ENCODE results near the gene PARP4.

PARP4 gene

DNA sequence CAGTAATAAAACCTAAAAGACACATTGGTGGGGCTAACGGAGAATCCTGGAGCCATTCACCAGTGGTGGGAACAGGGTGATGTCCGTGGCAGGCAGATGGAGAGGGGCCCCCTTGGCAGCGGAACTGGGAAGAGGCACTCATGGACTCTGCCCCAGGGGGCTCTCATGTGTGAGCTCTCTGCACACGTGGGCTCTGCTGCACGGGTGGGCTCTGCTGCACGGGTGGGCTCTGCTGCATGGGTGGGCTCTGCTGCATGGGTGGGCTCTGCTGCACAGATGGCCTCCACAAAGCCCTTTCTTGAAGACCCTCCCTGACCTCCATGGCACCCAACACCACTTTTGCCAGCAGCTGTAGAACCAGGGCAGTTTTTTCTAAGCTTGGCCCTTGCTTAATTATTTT lies 52.3 kb downstream of the PARP4 start:
- no peak overlapping the region for H3K4me3 ChIP-seq (ENCODE audit: control insufficient read depth, low read depth, low read length)
- no peak for TF ChIP-seq CTCF (IDR thresholded peaks at IDR 0.05; ENCODE audit: control insufficient read depth, insufficient read depth, low read depth, low read length, missing control alignments)
- DNase-seq (ENCODE audit: low read depth): no peak

GRCh38 chr13:24459726-24460125 lies 52.9 kb downstream of the PARP4 start:
- no peak for TF ChIP-seq CTCF (IDR thresholded peaks at IDR 0.05; ENCODE audit: control insufficient read depth, insufficient read depth, low read depth, low read length, missing control alignments)
- DNase-seq (ENCODE audit: low read depth): no peak
- H3K4me3 ChIP-seq (ENCODE audit: control insufficient read depth, low read depth, low read length): no peak overlapping the region

- peak; percentile 53 for DNase-seq (ENCODE audit: low read depth)
Measured at GRCh38 chr13:24459234-24459633, 53.3 kb downstream of the PARP4 start.

GRCh38 chr13:24458736-24459135 lies 53.8 kb downstream of the PARP4 start:
- no peak overlapping the region for H3K4me3 ChIP-seq (ENCODE audit: control insufficient read depth, low read depth, low read length)
- DNase-seq (ENCODE audit: low read depth): no peak
- TF ChIP-seq CTCF (IDR thresholded peaks at IDR 0.05; ENCODE audit: control insufficient read depth, insufficient read depth, low read depth, low read length, missing control alignments): no peak

More at GRCh38 chr13:24459234-24459633, 53.3 kb downstream of the PARP4 start:
- TF ChIP-seq CTCF (IDR thresholded peaks at IDR 0.05; ENCODE audit: control insufficient read depth, insufficient read depth, low read depth, low read length, missing control alignments): no peak
- H3K4me3 ChIP-seq (ENCODE audit: control insufficient read depth, low read depth, low read length): no peak overlapping the region

GRCh38 chr13:24456396-24456795 lies 56.2 kb downstream of the PARP4 start:
- TF ChIP-seq CTCF (IDR thresholded peaks at IDR 0.05; ENCODE audit: control insufficient read depth, insufficient read depth, low read depth, low read length, missing control alignments): no peak
- H3K4me3 ChIP-seq (ENCODE audit: control insufficient read depth, low read depth, low read length): no peak overlapping the region
- DNase-seq (ENCODE audit: low read depth): no peak

DNA sequence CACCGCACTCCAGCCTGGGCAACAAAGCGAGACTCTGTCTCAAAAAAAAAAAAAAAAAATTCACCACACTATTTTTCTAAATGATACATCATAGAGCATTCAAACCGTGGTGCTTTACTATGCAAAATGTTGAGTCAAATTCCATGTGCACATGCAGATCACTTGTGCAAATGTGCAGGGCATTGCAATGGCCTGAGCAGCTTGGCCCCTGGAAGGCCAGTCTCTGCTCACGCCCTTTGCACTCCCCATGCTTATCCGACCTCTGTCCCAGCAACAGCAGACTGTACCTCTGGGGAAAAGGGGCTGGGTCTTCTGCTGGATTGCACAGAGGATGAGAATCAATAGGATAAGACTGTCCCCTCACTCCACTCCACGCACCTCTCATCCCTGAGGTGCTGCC lies 58.5 kb downstream of the PARP4 start:
- no peak overlapping the region for H3K4me3 ChIP-seq (ENCODE audit: control insufficient read depth, low read depth, low read length)
- no peak for DNase-seq (ENCODE audit: low read depth)
- TF ChIP-seq CTCF (IDR thresholded peaks at IDR 0.05; ENCODE audit: control insufficient read depth, insufficient read depth, low read depth, low read length, missing control alignments): no peak

DNA sequence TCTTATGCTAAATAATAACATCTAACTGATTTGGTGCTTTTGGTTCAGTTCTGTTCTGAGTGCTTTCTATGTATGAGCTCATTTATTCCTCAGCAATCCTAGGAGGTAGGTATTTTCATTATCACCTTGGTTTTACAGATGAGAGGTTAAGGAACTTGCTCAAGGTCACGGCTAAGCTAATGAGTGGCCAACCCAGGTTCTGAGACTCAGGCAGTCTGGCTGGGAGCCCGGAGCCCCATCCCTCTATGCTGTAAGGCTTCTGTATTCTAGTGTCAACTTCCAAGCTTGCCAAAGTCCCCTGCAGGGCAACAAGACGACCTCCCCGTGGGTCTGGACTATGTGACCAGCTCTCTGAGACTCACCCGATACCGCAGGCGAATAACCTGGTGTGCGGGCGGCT lies 60.5 kb downstream of the PARP4 start:
- TF ChIP-seq CTCF (IDR thresholded peaks at IDR 0.05; ENCODE audit: control insufficient read depth, insufficient read depth, low read depth, low read length, missing control alignments): no peak
- no peak overlapping the region for H3K4me3 ChIP-seq (ENCODE audit: control insufficient read depth, low read depth, low read length)
- DNase-seq (ENCODE audit: low read depth): no peak

Measured in AG09309 (cell line).